H9 (cell line): Measurements from ENCODE around the gene RAB27A. TPM values are rescaled to one million over a fixed set of nuclear protein-coding genes. Genes with fewer than 3 reads are reported as not detected.

Experiments
- DNase-seq: peaks from one replicate; pipeline ENCODE4 v3.0.0-alpha.2; 2017
- H2AFZ ChIP-seq: one replicate; pipeline ENCODE4 v1.6.1; 2013; ENCODE audit warnings: mild to moderate bottlenecking, low read length, control low read depth, moderate library complexity
- H2AK5ac ChIP-seq: 2 replicates; pipeline ENCODE4 v1.6.1; 2013; ENCODE audit warnings: low read length, control low read depth, mixed read lengths; ENCODE audit not compliant: insufficient read length
- H2BK120ac ChIP-seq: one replicate; pipeline ENCODE4 v1.6.1; 2013; ENCODE audit warnings: low read depth, mild to moderate bottlenecking, low read length, control low read depth, inconsistent platforms; ENCODE audit not compliant: poor library complexity, severe bottlenecking
- H2BK12ac ChIP-seq: 2 replicates; pipeline ENCODE4 v1.6.1; 2013; ENCODE audit warnings: low read length, control low read depth, mixed read lengths, low read depth; ENCODE audit not compliant: insufficient read length
- H2BK15ac ChIP-seq: 2 replicates; pipeline ENCODE4 v1.6.1; 2013; ENCODE audit warnings: low read depth, low read length, control low read depth
- H2BK20ac ChIP-seq: one replicate; pipeline ENCODE4 v1.6.1; 2013; ENCODE audit warnings: low read depth, mild to moderate bottlenecking, low read length, control low read depth, inconsistent platforms; ENCODE audit not compliant: poor library complexity, severe bottlenecking
- H2BK5ac ChIP-seq: 2 replicates; pipeline ENCODE4 v1.6.1; 2013; ENCODE audit warnings: low read length, control low read depth, mixed read lengths; ENCODE audit not compliant: insufficient read length
- H3K14ac ChIP-seq: 2 replicates; pipeline ENCODE4 v1.6.1; 2013; ENCODE audit warnings: low read length, control low read depth; ENCODE audit not compliant: insufficient read depth
- H3K18ac ChIP-seq: 2 replicates; pipeline ENCODE4 v1.6.1; 2013; ENCODE audit warnings: low read depth, mild to moderate bottlenecking, mixed read lengths, low read length, control low read depth; ENCODE audit not compliant: insufficient read length
- H3K23ac ChIP-seq: 2 replicates; pipeline ENCODE4 v1.6.1; 2013; ENCODE audit warnings: low read length, control low read depth, mixed read lengths, low read depth; ENCODE audit not compliant: insufficient read length
- H3K23me2 ChIP-seq: 2 replicates; pipeline ENCODE4 v1.6.1; 2013; ENCODE audit warnings: low read depth, mild to moderate bottlenecking, mixed read lengths, low read length, control low read depth; ENCODE audit not compliant: insufficient read length, poor library complexity, severe bottlenecking
- H3K27ac ChIP-seq: 2 replicates; pipeline ENCODE4 v1.5.1; 2013; ENCODE audit warnings: low read length, control low read depth, mixed read lengths, low read depth; ENCODE audit not compliant: insufficient read length
- H3K27me3 ChIP-seq: 2 replicates; pipeline ENCODE4 v1.6.1; 2013; ENCODE audit warnings: low read length, control low read depth, inconsistent platforms; ENCODE audit not compliant: insufficient read depth
- H3K4ac ChIP-seq: 2 replicates; pipeline ENCODE4 v1.6.1; 2013; ENCODE audit warnings: low read depth, mild to moderate bottlenecking, control low read depth, inconsistent platforms, low read length, moderate library complexity
- H3K4me1 ChIP-seq: 2 replicates; pipeline ENCODE4 v1.6.1; 2013; ENCODE audit warnings: low read length, control low read depth, inconsistent platforms; ENCODE audit not compliant: insufficient read depth
- H3K4me2 ChIP-seq: 2 replicates; pipeline ENCODE4 v1.6.1; 2013; ENCODE audit warnings: low read length, control low read depth, mixed read lengths; ENCODE audit not compliant: insufficient read length, insufficient read depth
- H3K56ac ChIP-seq: 2 replicates; pipeline ENCODE4 v1.6.1; 2013; ENCODE audit warnings: low read depth, mild to moderate bottlenecking, mixed read lengths, low read length, control low read depth; ENCODE audit not compliant: insufficient read length
- H3K79me1 ChIP-seq: 2 replicates; pipeline ENCODE4 v1.6.1; 2013; ENCODE audit warnings: low read depth, mild to moderate bottlenecking, moderate library complexity, low read length, control low read depth, inconsistent platforms; ENCODE audit not compliant: insufficient read depth, poor library complexity, severe bottlenecking
- H3K79me2 ChIP-seq: 2 replicates; pipeline ENCODE4 v1.6.1; 2013; ENCODE audit warnings: low read length, control low read depth, inconsistent platforms; ENCODE audit not compliant: insufficient read depth
- H3K9ac ChIP-seq: 2 replicates; pipeline ENCODE4 v1.6.1; 2013; ENCODE audit warnings: low read length, control low read depth, mixed read lengths; ENCODE audit not compliant: insufficient read length; ENCODE audit errors: extremely low read depth
- H3K9me3 ChIP-seq: one replicate; pipeline ENCODE4 v1.6.1; 2013; ENCODE audit warnings: low read depth, low read length, inconsistent platforms; ENCODE audit not compliant: control insufficient read depth
- H3T11ph ChIP-seq: one replicate; pipeline ENCODE4 v1.6.1; 2013; ENCODE audit warnings: mild to moderate bottlenecking, low read length, control low read depth, inconsistent platforms
- H4K20me1 ChIP-seq: one replicate; pipeline ENCODE4 v1.6.1; 2013; ENCODE audit not compliant: control insufficient read depth, insufficient read length, insufficient read depth
- H4K5ac ChIP-seq: 2 replicates; pipeline ENCODE4 v1.6.1; 2013; ENCODE audit warnings: low read depth, mild to moderate bottlenecking, mixed read lengths, low read length, control low read depth; ENCODE audit not compliant: insufficient read length
- H4K8ac ChIP-seq: replicated peaks from 2 replicates; pipeline ENCODE4 v1.6.1; 2013; ENCODE audit warnings: low read length, control low read depth, mixed read lengths, low read depth; ENCODE audit not compliant: insufficient read length
- H4K91ac ChIP-seq: 2 replicates; pipeline ENCODE4 v1.6.1; 2013; ENCODE audit warnings: low read depth, mild to moderate bottlenecking, moderate library complexity, mixed read lengths, low read length, control low read depth; ENCODE audit not compliant: insufficient read length
- H3K27ac Mint-ChIP-seq, 3 experiments: 2 replicates in 2 of 3; 3 replicates in 1 of 3; pipeline ENCODE4 v1.8.0; 2020 to 2021; ENCODE audit warnings: mixed read lengths in 3 of 3, mild to moderate bottlenecking in 1 of 3, moderate library complexity in 1 of 3
- H3K27me3 Mint-ChIP-seq: 2 replicates; pipeline ENCODE4 v1.8.0; 2021; ENCODE audit warnings: low read depth, mild to moderate bottlenecking, moderate library complexity, mixed read lengths
- H3K36me3 Mint-ChIP-seq, 3 experiments: 2 replicates in 2 of 3; 3 replicates in 1 of 3; pipeline ENCODE4 v1.8.0; 2020 to 2021; ENCODE audit warnings: low read depth in 3 of 3, mixed read lengths in 3 of 3; ENCODE audit not compliant: insufficient read depth in 1 of 3
- H3K4me1 Mint-ChIP-seq, 2 experiments: 2 replicates each; pipeline ENCODE4 v1.8.0; 2020; ENCODE audit warnings: mixed read lengths in 2 of 2
- H3K4me3 Mint-ChIP-seq, 2 experiments: 2 replicates in 1 of 2; 3 replicates in 1 of 2; pipeline ENCODE4 v1.8.0; 2020 to 2021; ENCODE audit warnings: mild to moderate bottlenecking in 2 of 2, mixed read lengths in 2 of 2, moderate library complexity in 1 of 2
- H3K9me3 Mint-ChIP-seq, 2 experiments: 2 replicates in 1 of 2; 3 replicates in 1 of 2; pipeline ENCODE4 v1.8.0; 2020; ENCODE audit warnings: mild to moderate bottlenecking in 2 of 2, mixed read lengths in 2 of 2, moderate library complexity in 1 of 2
- CTCF ChIP-seq: fragments of 200-600 bp; sonication (generic); conservative IDR thresholded peaks from 3 replicates; pipeline ENCODE4 v1.8.0; 2021; ENCODE audit warnings: antibody characterized with exemption, mild to moderate bottlenecking
- WGBS: extraction: QIAGEN DNeasy Blood & Tissue Kit; methylation state at CpG from one replicate; pipeline ENCODE4 v1.1.7; 2013; ENCODE audit warnings: missing lambda C conversion rate, low lambda C conversion rate, mixed read lengths; ENCODE audit not compliant: insufficient read length; ENCODE audit errors: extremely low coverage; 5-methylcytosine and 5-hydroxymethylcytosine counted together
- total RNA-seq: library from RNA; stranded (reverse); gene quantifications from 2 replicates; pipeline ENCODE4 v1.2.1, GENCODE V29; 2021

The RAB27A gene
- total RNA-seq, 1 experiment from 2014 or later = 6.8 TPM

GRCh38 chr15:55240125-55240760 lies 49.4 kb downstream of the RAB27A start:
- Histone ChIP-seq H3K23me2 (no peaks in the 10 kb centered on the region), H3T11ph (no peak overlapping the region), H3K27ac (no peak overlapping the region), H3K56ac (no peak overlapping the region), H2BK20ac (no peak overlapping the region), H4K8ac (no peak overlapping the region), H3K14ac (no peak overlapping the region), H3K4me2 (no peak overlapping the region), H2AK5ac (no peak overlapping the region), H2BK15ac (no peak overlapping the region), H3K4ac (no peak overlapping the region), H3K4me1 (no peaks in the 10 kb centered on the region; the same call in 1 of the 2 replicates), H2BK12ac (no peak overlapping the region), H2AFZ (no peak overlapping the region), H4K20me1 (no peaks in the 10 kb centered on the region), H3K9me3 (no peaks in the 10 kb centered on the region), H2BK120ac (no peak overlapping the region), H2BK5ac (no peak overlapping the region), H3K9ac (no peak overlapping the region), H4K5ac (no peak overlapping the region), H4K91ac (no peak overlapping the region), H3K27me3 (no peaks in the 10 kb centered on the region), H3K79me2 (no peaks in the 10 kb centered on the region), H3K23ac (no peak overlapping the region), H3K79me1 (no peaks in the 10 kb centered on the region), H3K18ac (no peak overlapping the region)
- TF ChIP-seq CTCF = no peak
- no peak overlapping the region for H3K4me3 Mint-ChIP-seq
- no peaks in the 10 kb centered on the region for H3K9me3 Mint-ChIP-seq
- no peak for DNase-seq
- no peaks in the 10 kb centered on the region for H3K4me1 Mint-ChIP-seq
- no peaks in the 10 kb centered on the region for H3K36me3 Mint-ChIP-seq
- H3K27ac Mint-ChIP-seq = no peak overlapping the region
- H3K27me3 Mint-ChIP-seq = no peaks in the 10 kb centered on the region
- no CpG with 5 or more reads among the region's 3 CpGs for WGBS
